A673 (cell line): ENCODE results near the gene NDUFA9. TPM values are rescaled to one million over a fixed set of nuclear protein-coding genes. Genes with fewer than 3 reads are reported as not detected.

Source experiments
- BruUV-seq: library from RNA; stranded (reverse); fragments of 400-500 nt; replicated peaks from 2 replicates; lab custom pipeline; 2021; lab: Mats Ljungman, UMichigan
- CTCF ChIA-PET: fragments of 300-600 bp; sonication (Branson Sonifier 250); formaldehyde crosslinking; loops from one replicate; lab custom pipeline; 2022; ENCODE audit warnings: antibody characterized with exemption; lab: Charles Lee
- POLR2A ChIA-PET: fragments of 300-600 bp; sonication (Branson Sonifier 250); formaldehyde crosslinking; loops from one replicate; lab custom pipeline; 2022; ENCODE audit warnings: antibody characterized with exemption; ENCODE audit not compliant: low non-redundant PET; lab: Charles Lee
- DNase-seq: peaks from one replicate; pipeline ENCODE4 v3.0.0-alpha.2; 2015; ENCODE audit warnings: low spot score
- H3K27ac ChIP-seq: fragments of 200-600 bp; sonication (generic); 2 replicates; pipeline ENCODE4 v1.5.1; 2016; ENCODE audit warnings: mixed run types, low read depth, mild to moderate bottlenecking, mixed read lengths, antibody characterized with exemption, low read length; ENCODE audit not compliant: poor library complexity, severe bottlenecking
- H3K27me3 ChIP-seq: fragments of 200-600 bp; sonication (generic); replicated peaks from 2 replicates; pipeline ENCODE4 v1.6.1; 2017; ENCODE audit warnings: mixed run types, low read depth, mild to moderate bottlenecking, mixed read lengths, antibody characterized with exemption, low read length; ENCODE audit not compliant: insufficient read depth, poor library complexity
- H3K36me3 ChIP-seq: fragments of 200-600 bp; sonication (generic); 2 replicates; pipeline ENCODE4 v1.6.1; 2016; ENCODE audit warnings: mixed run types, mild to moderate bottlenecking, mixed read lengths, antibody characterized with exemption, low read length; ENCODE audit not compliant: insufficient read depth, poor library complexity, severe bottlenecking
- H3K4me1 ChIP-seq: fragments of 200-600 bp; sonication (generic); 2 replicates; pipeline ENCODE4 v1.6.1; 2017; ENCODE audit warnings: mixed run types, mild to moderate bottlenecking, mixed read lengths, antibody characterized with exemption, low read length; ENCODE audit not compliant: insufficient read depth, poor library complexity, severe bottlenecking
- H3K4me3 ChIP-seq: fragments of 200-600 bp; sonication (generic); 2 replicates; pipeline ENCODE4 v1.5.1; 2016; ENCODE audit warnings: low read depth, mixed run types, mild to moderate bottlenecking, mixed read lengths, low read length; ENCODE audit not compliant: poor library complexity, severe bottlenecking
- H3K9me3 ChIP-seq: fragments of 200-600 bp; sonication (generic); 2 replicates; pipeline ENCODE4 v1.6.1; 2016; ENCODE audit warnings: mixed run types, low read depth, mild to moderate bottlenecking, mixed read lengths, antibody characterized with exemption, low read length; ENCODE audit not compliant: poor library complexity, severe bottlenecking
- CTCF ChIP-seq: fragments of 300-800, 200-600 bp; sonication (generic); conservative IDR thresholded peaks from 2 replicates; pipeline ENCODE4 v1.5.1; 2017; ENCODE audit warnings: low read depth, mild to moderate bottlenecking, antibody characterized with exemption, low read length, moderate library complexity, mixed read lengths
- EZH2 ChIP-seq: fragments of 200-600 bp; sonication (generic); IDR thresholded peaks from 2 replicates; pipeline ENCODE4 v1.6.1; 2017; ENCODE audit warnings: borderline replicate concordance, low read depth, mild to moderate bottlenecking, mixed read lengths, antibody characterized with exemption, low read length; ENCODE audit not compliant: poor library complexity, severe bottlenecking
- intact Hi-C: fragments of 100-400 bp; cut with micrococcal nuclease; formaldehyde crosslinking; loops from one replicate; pipeline ENCODE4 v1.10.0; 2022; ENCODE audit not compliant: unreplicated experiment
- total RNA-seq: library from RNA; stranded (reverse); gene quantifications from 2 replicates; pipeline ENCODE4 v1.2.3, GENCODE V29; 2021

NDUFA9 gene
- total RNA-seq, 1 experiment from 2014 or later, result 199 TPM

GRCh38 chr12:4663971-4664505 lies 15.1 kb downstream of the NDUFA9 start:
- peaks cover 68% of the 10 kb centered on the region for H3K36me3 ChIP-seq
- intact Hi-C loops, result no loop called here
- no peaks in the 10 kb centered on the region for H3K27me3 ChIP-seq
- BruUV-seq, result no TSS peak
- H3K9me3 ChIP-seq, result no peaks in the 10 kb centered on the region
- H3K4me1 ChIP-seq, result no peaks in the 10 kb centered on the region
- ChIA-PET CTCF (interaction anchor here (0.6 kb wide), 1 partner anchor 149 kb away, joined by 4 read pairs; no protein-coding TSS in a partner anchor), POLR2A (no interaction called here)
- no peak overlapping the region for H3K27ac ChIP-seq
- TF ChIP-seq CTCF, result no peak
- no peak for TF ChIP-seq EZH2
- no peak overlapping the region for H3K4me3 ChIP-seq
- peak; percentile 4 for DNase-seq

- TF ChIP-seq CTCF (no peak), EZH2 (no peak)
- BruUV-seq, result no TSS peak
- intact Hi-C loops, result no loop called here
- Histone ChIP-seq H3K4me3 (no peak overlapping the region), H3K9me3 (no peaks in the 10 kb centered on the region), H3K27me3 (no peaks in the 10 kb centered on the region), H3K4me1 (no peaks in the 10 kb centered on the region), H3K27ac (no peak overlapping the region), H3K36me3 (peaks cover 68% of the 10 kb centered on the region)
- DNase-seq, result no peak
- ChIA-PET POLR2A (no interaction called here), CTCF (no interaction called here)
These were observed 16.3 kb downstream of the NDUFA9 start for GRCh38 chr12:4665236-4665635.

GRCh38 chr12:4679711-4680110 lies 30.8 kb downstream of the NDUFA9 start:
- no peaks in the 10 kb centered on the region for H3K27me3 ChIP-seq
- no peak for TF ChIP-seq EZH2
- TF ChIP-seq CTCF, result no peak
- H3K27ac ChIP-seq, result no peak overlapping the region
- CTCF ChIA-PET, result no interaction called here
- H3K4me3 ChIP-seq, result no peak overlapping the region
- intact Hi-C loops, result no loop called here
- no peaks in the 10 kb centered on the region for H3K4me1 ChIP-seq
- POLR2A ChIA-PET, result no interaction called here
- peaks cover 16% of the 10 kb centered on the region for H3K36me3 ChIP-seq
- no TSS peak for BruUV-seq
- DNase-seq, result no peak
- no peaks in the 10 kb centered on the region for H3K9me3 ChIP-seq
